ENCODE data around the gene CTSW.

GRCh38 chr11:65927904-65928397 is 48.3 kb downstream of the CTSW start:
- TF ChIP-seq, protein P1, sequence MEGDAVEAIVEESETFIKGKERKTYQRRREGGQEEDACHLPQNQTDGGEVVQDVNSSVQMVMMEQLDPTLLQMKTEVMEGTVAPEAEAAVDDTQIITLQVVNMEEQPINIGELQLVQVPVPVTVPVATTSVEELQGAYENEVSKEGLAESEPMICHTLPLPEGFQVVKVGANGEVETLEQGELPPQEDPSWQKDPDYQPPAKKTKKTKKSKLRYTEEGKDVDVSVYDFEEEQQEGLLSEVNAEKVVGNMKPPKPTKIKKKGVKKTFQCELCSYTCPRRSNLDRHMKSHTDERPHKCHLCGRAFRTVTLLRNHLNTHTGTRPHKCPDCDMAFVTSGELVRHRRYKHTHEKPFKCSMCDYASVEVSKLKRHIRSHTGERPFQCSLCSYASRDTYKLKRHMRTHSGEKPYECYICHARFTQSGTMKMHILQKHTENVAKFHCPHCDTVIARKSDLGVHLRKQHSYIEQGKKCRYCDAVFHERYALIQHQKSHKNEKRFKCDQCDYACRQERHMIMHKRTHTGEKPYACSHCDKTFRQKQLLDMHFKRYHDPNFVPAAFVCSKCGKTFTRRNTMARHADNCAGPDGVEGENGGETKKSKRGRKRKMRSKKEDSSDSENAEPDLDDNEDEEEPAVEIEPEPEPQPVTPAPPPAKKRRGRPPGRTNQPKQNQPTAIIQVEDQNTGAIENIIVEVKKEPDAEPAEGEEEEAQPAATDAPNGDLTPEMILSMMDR (optimal IDR thresholded peaks at IDR 0.05 in 1 of 3, IDR thresholded peaks at IDR 0.05 in 1 of 3, conservative IDR thresholded peaks at IDR 0.05 in 1 of 3; ENCODE audit: extremely low read depth in 1 of 3, insufficient read depth in 2 of 3, low read length in 3 of 3), result no peak
- no peak for TF ChIP-seq EZH2 (IDR thresholded peaks at IDR 0.05; ENCODE audit: low read length)
